Measurements from ENCODE around the gene RTL5. TPM values are rescaled to one million over a fixed set of nuclear protein-coding genes. Genes with fewer than 3 reads are reported as not detected.

The RTL5 gene
- total RNA-seq, 4 donors from 2014 or later: 3.7 to 6.9 (median 4.4) TPM

DNA sequence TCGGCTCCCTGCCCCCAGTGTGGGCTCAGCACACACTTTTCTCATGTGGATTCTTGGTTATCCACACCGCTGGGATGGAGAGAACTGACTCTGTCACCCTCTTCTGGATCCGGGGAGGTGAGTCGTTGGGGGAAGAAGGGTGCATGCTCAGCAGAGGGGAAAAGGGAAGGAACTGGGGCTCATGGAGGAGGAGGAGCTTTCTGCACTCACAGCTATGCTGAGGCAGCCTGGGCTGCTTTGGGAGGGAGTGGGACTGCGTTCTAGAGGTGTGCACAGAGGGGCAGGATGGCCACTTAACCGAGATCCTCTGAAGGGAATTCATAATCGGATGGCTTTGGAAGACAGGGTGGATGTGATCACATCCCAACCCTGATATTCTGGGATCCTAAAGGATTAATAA is 51.6 kb downstream of the RTL5 start:
- ATAC-seq (ENCODE audit: low FRiP score) (no peak), DNase-seq (ENCODE audit: low spot score) (no peak)
- TF ChIP-seq, protein P1, sequence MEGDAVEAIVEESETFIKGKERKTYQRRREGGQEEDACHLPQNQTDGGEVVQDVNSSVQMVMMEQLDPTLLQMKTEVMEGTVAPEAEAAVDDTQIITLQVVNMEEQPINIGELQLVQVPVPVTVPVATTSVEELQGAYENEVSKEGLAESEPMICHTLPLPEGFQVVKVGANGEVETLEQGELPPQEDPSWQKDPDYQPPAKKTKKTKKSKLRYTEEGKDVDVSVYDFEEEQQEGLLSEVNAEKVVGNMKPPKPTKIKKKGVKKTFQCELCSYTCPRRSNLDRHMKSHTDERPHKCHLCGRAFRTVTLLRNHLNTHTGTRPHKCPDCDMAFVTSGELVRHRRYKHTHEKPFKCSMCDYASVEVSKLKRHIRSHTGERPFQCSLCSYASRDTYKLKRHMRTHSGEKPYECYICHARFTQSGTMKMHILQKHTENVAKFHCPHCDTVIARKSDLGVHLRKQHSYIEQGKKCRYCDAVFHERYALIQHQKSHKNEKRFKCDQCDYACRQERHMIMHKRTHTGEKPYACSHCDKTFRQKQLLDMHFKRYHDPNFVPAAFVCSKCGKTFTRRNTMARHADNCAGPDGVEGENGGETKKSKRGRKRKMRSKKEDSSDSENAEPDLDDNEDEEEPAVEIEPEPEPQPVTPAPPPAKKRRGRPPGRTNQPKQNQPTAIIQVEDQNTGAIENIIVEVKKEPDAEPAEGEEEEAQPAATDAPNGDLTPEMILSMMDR (IDR thresholded peaks at IDR 0.05): no peak

DNA sequence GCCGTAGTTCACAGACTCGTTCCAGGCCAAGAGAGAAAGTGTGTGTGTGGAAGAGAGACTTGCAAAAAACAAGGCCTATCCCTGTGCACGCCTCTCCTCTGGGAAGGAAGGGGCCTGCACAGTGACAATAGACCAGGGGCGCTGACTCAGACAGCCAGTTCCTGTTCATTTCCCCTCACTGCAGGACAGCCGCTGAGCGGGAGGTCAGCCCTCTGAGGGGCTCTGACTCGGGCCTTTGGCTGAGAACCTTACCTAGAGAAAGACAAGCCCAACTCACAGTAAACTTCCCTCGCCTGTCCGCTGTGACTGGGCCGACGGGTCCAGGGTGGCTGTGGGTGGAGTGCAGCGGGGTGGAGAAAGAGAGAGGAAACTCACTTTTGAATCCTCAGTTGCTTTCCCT is 52.1 kb downstream of the RTL5 start:
- TF ChIP-seq, protein P1 (IDR thresholded peaks at IDR 0.05): no peak
- ATAC-seq (ENCODE audit: low FRiP score) (no peak), DNase-seq (ENCODE audit: low spot score) (no peak)

DNA sequence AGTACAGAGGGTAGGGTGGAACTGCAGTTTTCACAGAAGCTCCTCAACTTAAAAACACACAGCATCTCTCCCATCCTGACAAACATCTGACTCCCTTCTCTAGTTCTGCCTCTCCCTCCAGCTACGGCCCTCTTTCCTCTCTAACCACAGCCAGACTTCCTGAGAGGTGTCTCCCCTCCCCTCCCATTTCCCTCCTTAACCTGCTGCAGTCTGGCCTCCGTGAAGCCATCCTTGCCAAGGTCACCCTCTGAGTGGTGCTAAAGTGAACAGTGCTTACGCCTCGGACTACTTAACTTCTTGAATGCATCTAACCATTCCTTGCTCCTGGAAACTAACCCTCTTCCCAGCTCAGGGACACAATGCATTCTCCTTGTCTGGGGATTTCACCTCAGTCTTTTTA is 53.3 kb downstream of the RTL5 start:
- ATAC-seq (ENCODE audit: low FRiP score) (no peak), DNase-seq (ENCODE audit: low spot score) (no peak)
- TF ChIP-seq, protein P1 (IDR thresholded peaks at IDR 0.05): no peak

Other genes starting within 250 kb of the RTL5 start
- gene NHSL2, start 221.1 kb downstream of the RTL5 start, total RNA-seq: 10 to 100 TPM; 12.8 to 20.2 (median 14.0) TPM
- 10 to 100 TPM in 1 of 4 donors, 1 to 10 TPM in 3; 3.2 to 11.2 (median 4.8) TPM for gene PIN4, start 49.8 kb upstream of the RTL5 start, total RNA-seq
- gene ERCC6L, start 107.1 kb upstream of the RTL5 start, total RNA-seq: under 1 TPM in 3 of 4 donors, not detected in 1; 0.12 to 0.19 (median 0.13) TPM
- gene RPS4X, start 145.3 kb upstream of the RTL5 start, total RNA-seq: 1,000 to 10,000 TPM in 2 of 4 donors, 100 to 1,000 TPM in 2; 603 to 1,148 (median 884) TPM
- 1 to 10 TPM in 2 of 4 donors, under 1 TPM in 1, not detected in 1; 0.60 to 5.0 (median 4.7) TPM for gene CITED1, start 174.0 kb upstream of the RTL5 start, total RNA-seq